Stomach smooth muscle (tissue), 2 donors: Measurements from ENCODE around the gene FBXW4.
A peak's percentile ranks its signal among the peaks of the same experiment; 100 is the strongest.

ENCODE experiments used
- H3K27ac ChIP-seq: one replicate; pipeline ENCODE4 v1.7.0; 2013; ENCODE audit warnings: mild to moderate bottlenecking, low read length, inconsistent platforms
- H3K27me3 ChIP-seq, 2 donors: one replicate each; pipeline ENCODE4 v1.7.0; 2013; ENCODE audit warnings: low read length in 2 of 2; ENCODE audit not compliant: insufficient read depth in 2 of 2, control insufficient read depth in 1 of 2
- H3K36me3 ChIP-seq, 2 donors: one replicate each; pipeline ENCODE4 v1.7.0; 2013; ENCODE audit warnings: low read length in 2 of 2; ENCODE audit not compliant: control insufficient read depth in 2 of 2, insufficient read depth in 2 of 2
- H3K4me1 ChIP-seq: one replicate; pipeline ENCODE4 v1.7.0; 2013; ENCODE audit warnings: low read length; ENCODE audit not compliant: control insufficient read depth, insufficient read depth
- H3K4me3 ChIP-seq, 2 donors: one replicate each; pipeline ENCODE4 v1.7.0; 2013; ENCODE audit warnings: low read length in 2 of 2
- H3K9ac ChIP-seq, 2 donors: one replicate each; pipeline ENCODE4 v1.7.0; 2013; ENCODE audit warnings: low read length in 2 of 2, mild to moderate bottlenecking in 1 of 2
- H3K9me3 ChIP-seq, 2 donors: one replicate each; pipeline ENCODE4 v1.7.0; 2013; ENCODE audit warnings: low read length in 2 of 2; ENCODE audit not compliant: control insufficient read depth in 2 of 2
- donor health status: healthy.
- donor health status: Pancreatic carcinoma.

Gene FBXW4

GRCh38 chr10:101567165-101568006 lies 127.6 kb downstream of the FBXW4 start:
- Histone ChIP-seq H3K4me1 (peaks cover 18% of the 10 kb centered on the region), H3K27ac (no peak overlapping the region), H3K9me3 (peaks cover 0 to 3% of the 10 kb centered on the region in 2 donors), H3K27me3 (peaks cover 55 to 61% of the 10 kb centered on the region in 2 donors), H3K9ac (no peak overlapping the region), H3K4me3 (no peak overlapping the region), H3K36me3 (no peaks in the 10 kb centered on the region)

GRCh38 chr10:101566333-101567164 lies 128.4 kb downstream of the FBXW4 start:
- Histone ChIP-seq H3K4me3 (peak overlapping the region; percentile 22 to 32), H3K9me3 (no peaks in the 10 kb centered on the region), H3K27ac (no peak overlapping the region), H3K27me3 (peaks cover 60 to 63% of the 10 kb centered on the region in 2 donors), H3K9ac (no peak overlapping the region), H3K36me3 (no peaks in the 10 kb centered on the region), H3K4me1 (peaks cover 18% of the 10 kb centered on the region)

- Histone ChIP-seq H3K4me3 (peak overlapping the region in 1 of 2 donors; percentile 32), H3K9ac (no peak overlapping the region), H3K27ac (no peak overlapping the region), H3K36me3 (no peaks in the 10 kb centered on the region), H3K9me3 (no peaks in the 10 kb centered on the region), H3K27me3 (peaks cover 63% of the 10 kb centered on the region in 2 donors), H3K4me1 (peaks cover 15% of the 10 kb centered on the region)
Observed at GRCh38 chr10:101565936-101566332, 129.0 kb downstream of the FBXW4 start.

GRCh38 chr10:101565370-101565900 lies 129.5 kb downstream of the FBXW4 start:
- no peaks in the 10 kb centered on the region for H3K36me3 ChIP-seq
- no peak overlapping the region for H3K4me3 ChIP-seq
- no peak overlapping the region for H3K27ac ChIP-seq
- H3K27me3 ChIP-seq = peaks cover 60 to 63% of the 10 kb centered on the region in 2 donors
- peaks cover 11% of the 10 kb centered on the region for H3K4me1 ChIP-seq
- H3K9ac ChIP-seq = no peak overlapping the region
- no peaks in the 10 kb centered on the region for H3K9me3 ChIP-seq

DNA sequence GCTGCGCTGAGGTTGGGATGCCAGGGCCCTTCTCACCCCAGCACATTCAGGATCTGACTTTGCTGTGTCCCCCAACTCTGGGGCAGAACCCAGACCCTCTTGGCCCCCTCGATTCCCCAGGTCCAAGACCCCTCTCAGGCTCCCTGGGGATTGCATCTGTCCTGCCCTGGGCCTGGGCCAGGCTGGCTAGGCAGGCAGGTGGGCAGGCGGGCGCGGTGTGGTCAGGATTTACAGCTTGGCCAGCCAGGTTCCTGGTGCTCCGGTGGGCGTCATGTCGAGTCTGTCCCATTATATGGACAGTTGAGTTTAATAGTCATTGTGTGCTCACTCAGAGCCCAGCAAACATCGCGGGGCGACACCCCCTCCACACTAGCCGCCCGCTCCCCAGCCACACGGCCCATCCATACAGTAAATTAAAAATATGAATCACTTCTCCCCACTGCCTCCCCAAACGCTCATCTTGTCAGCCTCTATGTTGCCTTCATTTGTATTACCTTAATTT lies 130.4 kb downstream of the FBXW4 start:
- H3K27me3 ChIP-seq = peaks cover 56% of the 10 kb centered on the region in 2 donors
- no peak overlapping the region for H3K9ac ChIP-seq
- H3K4me3 ChIP-seq = no peak overlapping the region
- H3K4me1 ChIP-seq = peaks cover 5% of the 10 kb centered on the region
- no peak overlapping the region for H3K27ac ChIP-seq
- no peaks in the 10 kb centered on the region for H3K36me3 ChIP-seq
- no peaks in the 10 kb centered on the region for H3K9me3 ChIP-seq

DNA sequence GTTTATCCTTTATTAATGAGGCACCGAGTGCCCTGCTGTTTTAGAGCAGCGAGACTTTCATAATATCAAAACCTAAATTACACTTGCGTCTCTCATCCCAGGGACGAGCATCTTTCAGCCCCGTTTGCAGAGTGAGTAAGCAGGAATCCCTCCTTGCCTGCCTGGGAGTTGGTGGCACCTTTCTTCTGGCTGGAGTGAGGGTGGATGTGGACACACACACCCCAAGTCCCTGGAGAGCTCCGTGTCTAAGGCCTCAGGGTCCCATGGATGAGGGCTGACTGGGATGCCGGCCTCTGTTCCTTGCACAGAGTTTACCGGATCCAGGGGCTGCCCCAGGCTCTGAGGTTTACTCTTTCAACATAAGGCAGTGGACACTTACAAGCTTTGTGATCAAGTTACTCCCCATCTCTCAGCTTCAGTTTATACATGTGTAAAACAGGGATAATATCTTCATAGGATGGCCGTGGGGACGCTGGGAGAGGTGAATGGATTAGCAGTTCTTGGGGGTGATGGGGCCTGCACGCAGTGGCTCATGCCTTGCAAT lies 131.4 kb downstream of the FBXW4 start:
- Histone ChIP-seq H3K27me3 (peaks cover 47% of the 10 kb centered on the region in 2 donors), H3K27ac (no peak overlapping the region), H3K4me3 (no peak overlapping the region), H3K36me3 (no peaks in the 10 kb centered on the region), H3K4me1 (peaks cover 2% of the 10 kb centered on the region), H3K9ac (no peak overlapping the region), H3K9me3 (no peaks in the 10 kb centered on the region)

DNA sequence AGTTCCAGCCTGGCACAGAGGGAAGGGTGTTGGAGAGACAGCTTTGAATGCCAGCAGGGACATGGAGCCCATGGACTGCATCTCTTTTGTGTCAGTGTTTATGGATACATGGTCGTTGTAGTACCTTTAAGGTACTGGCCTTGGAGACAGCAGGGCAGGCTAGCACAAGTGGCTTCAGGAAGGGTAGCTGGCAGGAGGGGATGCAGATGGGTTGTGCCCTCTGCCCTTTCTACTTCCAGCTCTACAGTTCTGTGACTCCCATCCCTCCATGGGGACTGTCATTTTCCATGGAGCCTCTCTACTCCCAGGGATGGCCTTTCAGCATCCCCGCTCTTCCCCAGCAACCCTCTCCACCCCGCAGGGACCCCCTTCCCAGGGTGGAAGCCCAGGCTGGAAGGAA lies 132.0 kb downstream of the FBXW4 start:
- H3K9ac ChIP-seq = no peak overlapping the region
- H3K4me1 ChIP-seq = peaks cover 2% of the 10 kb centered on the region
- H3K9me3 ChIP-seq = no peaks in the 10 kb centered on the region
- no peak overlapping the region for H3K27ac ChIP-seq
- H3K4me3 ChIP-seq = no peak overlapping the region
- no peaks in the 10 kb centered on the region for H3K36me3 ChIP-seq
- peaks cover 41 to 42% of the 10 kb centered on the region in 2 donors for H3K27me3 ChIP-seq

DNA sequence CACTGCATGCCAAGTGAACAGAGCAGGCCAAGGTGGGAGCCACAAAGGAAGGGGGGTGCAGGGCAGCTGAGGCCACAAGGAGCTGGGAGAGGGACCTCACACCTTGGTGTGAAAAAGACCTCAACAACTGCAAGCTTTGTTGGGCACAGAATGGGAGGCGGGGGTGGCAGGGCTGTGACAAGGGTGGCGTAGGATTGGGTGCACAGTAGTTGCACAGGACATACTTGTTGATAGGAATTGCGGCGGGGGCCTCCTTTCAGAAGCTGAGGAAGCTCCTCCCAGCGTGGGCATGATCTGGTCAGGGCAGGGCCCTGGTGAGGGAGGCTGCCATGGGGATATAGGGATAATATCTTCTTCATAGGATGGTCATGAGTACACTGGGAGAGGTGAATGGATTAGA lies 132.7 kb downstream of the FBXW4 start:
- Histone ChIP-seq H3K27me3 (peaks cover 33 to 34% of the 10 kb centered on the region in 2 donors), H3K9ac (no peak overlapping the region), H3K4me1 (peaks cover 2% of the 10 kb centered on the region), H3K27ac (no peak overlapping the region), H3K4me3 (no peak overlapping the region), H3K36me3 (no peaks in the 10 kb centered on the region), H3K9me3 (no peaks in the 10 kb centered on the region)

DNA sequence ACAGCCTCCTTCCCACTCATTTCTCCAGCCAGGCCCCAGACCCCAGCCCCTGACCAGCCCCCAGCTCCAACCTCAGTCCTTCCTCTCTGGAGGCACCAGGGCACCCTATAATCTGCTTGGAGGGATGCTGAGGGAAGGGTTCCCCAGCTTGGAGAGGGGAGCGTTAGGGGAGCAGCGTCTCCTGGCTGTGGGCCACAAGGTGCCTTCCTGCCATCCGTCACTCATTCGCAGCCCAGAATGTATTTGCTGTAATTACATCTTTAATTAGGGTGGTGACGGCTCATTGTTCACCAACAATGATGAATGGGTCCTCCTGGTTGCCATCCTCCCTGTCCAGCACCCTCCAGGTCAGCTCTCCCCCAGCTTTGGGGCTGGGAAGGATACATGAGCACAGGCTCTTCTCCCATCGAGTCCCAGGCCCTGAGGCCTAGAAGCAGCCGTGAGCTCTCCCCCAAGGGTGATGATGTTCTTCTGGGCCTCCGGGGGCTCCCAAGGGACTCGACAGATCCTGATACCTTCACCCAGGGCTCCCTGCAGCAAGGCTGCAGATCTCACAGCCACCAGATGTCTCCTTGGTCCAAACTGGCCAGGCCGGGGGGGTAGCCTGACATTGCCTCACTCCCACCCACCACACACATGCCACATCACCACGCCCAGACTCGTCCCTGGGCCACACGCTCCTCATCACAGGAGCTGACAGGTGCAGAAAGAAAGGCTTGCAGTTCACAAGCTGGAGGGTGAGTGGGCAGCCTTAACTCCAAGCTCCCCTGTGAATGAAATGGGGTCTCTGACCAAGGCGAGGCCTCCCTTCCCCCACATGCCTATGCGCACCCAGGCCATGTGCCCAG lies 133.7 kb downstream of the FBXW4 start:
- Histone ChIP-seq H3K4me3 (no peak overlapping the region), H3K27ac (no peak overlapping the region), H3K9me3 (no peaks in the 10 kb centered on the region), H3K9ac (no peak overlapping the region), H3K36me3 (no peaks in the 10 kb centered on the region), H3K27me3 (peaks cover 25 to 26% of the 10 kb centered on the region in 2 donors), H3K4me1 (peaks cover 2% of the 10 kb centered on the region)
